Skeletal muscle tissue (tissue), 1 donor: ENCODE data around the gene CNTN2. TPM values are rescaled to one million over a fixed set of nuclear protein-coding genes. Genes with fewer than 3 reads are reported as not detected.

Experiments
- total RNA-seq: library from RNA; depleted of rRNA; stranded (reverse); fragments of >200 nt; gene quantifications from one replicate; pipeline ENCODE4 v1.2.3, GENCODE V29; 2014

CNTN2 gene
- total RNA-seq, 1 donor from 2014 or later, result 2.6 TPM

Other genes with a start within 250 kb of the CNTN2 start
- gene NFASC, start 172.3 kb upstream of the CNTN2 start, total RNA-seq, result 1.6 TPM
- 0.52 TPM for gene TMEM81, start 41.2 kb downstream of the CNTN2 start, total RNA-seq
- 12.5 TPM for gene RBBP5, start 78.8 kb downstream of the CNTN2 start, total RNA-seq
- 10.4 TPM for gene DSTYK, start 168.5 kb downstream of the CNTN2 start, total RNA-seq
- gene TMCC2, start 184.7 kb downstream of the CNTN2 start, total RNA-seq, result 15.1 TPM